HG02973 (cell line): Measurements from ENCODE around the gene MAEL.
A peak's percentile ranks its signal among the peaks of the same experiment; 100 is the strongest.

ENCODE experiments used
- ATAC-seq: cut with Tn5 transposase; IDR thresholded peaks from one replicate; pipeline ENCODE4 v1.9.1; 2021; ENCODE audit warnings: moderate library complexity; ENCODE audit not compliant: unreplicated experiment

The MAEL gene

GRCh38 chr1:166988974-166989515 lies at the start of gene MAEL:
Gene MAEL (plus strand): TSS chr1:166989280. CDS start chr1:166989353, 73 bp downstream.
- ATAC-seq: no peak

- no peak for ATAC-seq
These were observed 49.2 kb upstream of the MAEL start for GRCh38 chr1:166939741-166940375.

GRCh38 chr1:166944186-166944967 lies 44.7 kb upstream of the MAEL start:
- no peak for ATAC-seq

DNA sequence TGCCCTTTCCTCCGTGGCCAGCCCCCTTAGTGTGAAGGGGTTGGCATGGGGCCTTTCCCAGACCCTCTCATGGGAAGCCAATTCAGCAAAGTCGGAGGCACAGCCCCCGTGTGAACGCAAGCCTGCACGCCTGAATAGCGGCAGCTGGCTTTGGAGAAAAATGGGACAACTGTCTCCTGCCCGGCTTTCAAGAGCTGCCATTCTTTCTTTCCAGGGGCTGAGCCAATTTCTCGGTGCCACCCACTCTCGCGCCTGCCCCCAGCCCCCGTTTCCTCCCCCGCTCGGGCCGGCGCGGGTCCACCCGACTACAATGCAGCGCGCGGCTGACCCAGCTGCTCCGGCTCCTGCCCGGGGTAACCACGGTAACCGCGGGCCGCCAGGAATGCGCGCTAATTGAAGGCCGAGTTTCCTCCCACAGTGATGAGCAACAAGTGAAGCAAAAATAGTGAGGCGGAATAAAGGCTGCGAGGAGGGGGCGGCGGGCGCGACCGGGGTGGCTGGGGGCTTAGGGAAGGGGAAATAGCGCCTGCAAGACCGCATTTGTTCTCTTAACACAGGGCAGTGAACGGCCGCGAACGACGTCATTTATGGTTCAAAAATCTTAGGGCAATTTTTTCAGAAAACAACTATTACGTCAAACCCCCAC lies 41.6 kb upstream of the MAEL start:
- ATAC-seq: no peak

DNA sequence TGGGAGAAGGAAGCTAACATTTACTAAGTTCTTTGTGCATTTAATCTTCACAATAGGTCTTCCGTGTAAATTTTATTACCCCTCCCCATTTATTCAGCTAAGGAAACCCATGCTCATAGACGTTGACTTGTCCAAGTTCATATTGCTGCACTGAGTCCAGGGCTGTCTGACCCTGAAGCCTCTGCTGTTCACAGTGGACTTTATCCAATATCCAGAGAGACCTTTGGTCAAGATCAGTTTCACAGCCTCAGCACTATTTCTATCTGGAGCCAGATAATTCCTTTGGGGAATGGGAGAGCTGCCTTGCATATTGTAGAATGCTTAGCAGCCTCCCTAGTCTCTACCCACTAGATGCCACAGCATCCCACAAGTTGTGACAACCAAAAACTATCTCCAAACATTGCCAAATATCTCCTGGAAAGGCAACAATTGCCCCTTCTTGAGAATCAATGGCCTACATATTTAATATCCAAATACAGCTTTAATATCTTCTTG lies 40.2 kb upstream of the MAEL start:
- ATAC-seq: no peak

GRCh38 chr1:166950156-166950555 lies 38.9 kb upstream of the MAEL start:
- ATAC-seq: no peak

- ATAC-seq: no peak
These were observed 38.0 kb upstream of the MAEL start for GRCh38 chr1:166951050-166951449.

DNA sequence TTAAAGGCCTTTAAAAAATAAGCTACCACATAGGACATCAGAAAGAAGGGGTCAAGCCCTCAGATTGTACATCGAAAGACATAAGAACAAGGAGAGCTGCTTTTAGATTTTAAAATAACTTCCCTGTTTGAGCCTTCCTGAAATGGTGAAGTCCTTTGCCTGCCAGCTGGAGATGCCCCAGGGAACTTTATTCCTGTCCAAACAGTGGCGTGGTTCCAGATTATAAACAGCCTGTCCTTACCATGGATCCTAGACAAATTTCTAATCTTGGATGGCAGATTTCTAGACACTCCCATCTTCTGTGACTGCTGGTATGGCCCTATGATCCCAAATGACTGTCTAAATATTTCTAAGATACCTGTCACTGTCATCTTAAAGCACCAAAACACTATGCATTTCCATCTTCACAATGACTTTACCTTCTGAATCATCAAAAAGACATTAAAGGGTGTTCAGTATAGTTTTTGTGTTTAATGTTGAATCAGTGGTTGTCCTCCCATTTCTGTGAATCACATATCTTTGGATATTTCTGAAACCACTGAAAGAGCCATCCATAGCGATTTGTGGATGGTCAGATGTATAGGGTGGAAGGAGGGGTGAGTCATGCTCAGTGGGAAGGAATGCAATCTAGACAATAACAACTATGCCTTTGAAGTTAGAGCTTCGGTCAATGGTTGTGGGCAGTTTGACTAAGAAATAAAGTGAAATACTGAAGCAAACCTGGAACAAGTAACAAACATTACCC lies 36.9 kb upstream of the MAEL start:
- ATAC-seq: no peak

- no peak for ATAC-seq
These were observed 35.6 kb upstream of the MAEL start for GRCh38 chr1:166953491-166953890.

DNA sequence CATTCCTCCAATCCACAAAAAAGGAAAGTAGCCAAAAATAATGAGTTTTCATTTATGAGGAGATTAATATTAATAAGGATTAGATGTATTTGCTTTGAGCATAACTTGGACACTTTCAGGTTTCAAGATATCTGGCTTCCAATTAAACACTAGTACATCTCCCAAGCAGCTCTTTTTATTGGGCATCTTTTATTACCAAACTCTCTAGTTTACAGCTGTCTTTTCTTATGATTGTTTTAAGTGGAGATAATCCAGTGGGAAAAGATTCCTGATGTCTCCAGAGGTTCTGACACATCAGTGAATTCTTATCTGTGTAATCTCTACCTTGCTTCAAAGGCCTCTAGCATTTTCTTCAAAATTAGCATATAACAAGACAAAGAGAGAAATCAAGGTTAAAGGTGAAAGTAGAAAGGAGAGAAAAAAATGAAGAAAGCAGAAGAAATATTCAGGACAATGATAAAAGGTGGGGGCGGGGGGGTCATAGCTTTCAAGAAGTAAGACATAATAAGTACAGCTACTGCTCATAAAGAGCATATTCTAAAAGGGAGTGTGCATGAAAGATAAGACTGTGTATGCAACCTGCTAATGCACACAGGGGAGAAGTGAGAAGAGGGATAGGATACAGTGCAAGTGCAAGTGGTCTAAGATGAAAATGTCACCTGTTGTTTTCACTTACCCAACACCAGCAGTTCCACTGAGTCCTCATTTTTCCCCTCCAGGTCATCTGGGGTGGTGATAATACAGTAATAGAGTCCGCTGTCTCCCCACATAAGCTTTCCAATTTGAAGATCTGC lies 32.8 kb upstream of the MAEL start:
- no peak for ATAC-seq

- no peak for ATAC-seq
These were observed 32.2 kb upstream of the MAEL start for GRCh38 chr1:166956872-166957271.

DNA sequence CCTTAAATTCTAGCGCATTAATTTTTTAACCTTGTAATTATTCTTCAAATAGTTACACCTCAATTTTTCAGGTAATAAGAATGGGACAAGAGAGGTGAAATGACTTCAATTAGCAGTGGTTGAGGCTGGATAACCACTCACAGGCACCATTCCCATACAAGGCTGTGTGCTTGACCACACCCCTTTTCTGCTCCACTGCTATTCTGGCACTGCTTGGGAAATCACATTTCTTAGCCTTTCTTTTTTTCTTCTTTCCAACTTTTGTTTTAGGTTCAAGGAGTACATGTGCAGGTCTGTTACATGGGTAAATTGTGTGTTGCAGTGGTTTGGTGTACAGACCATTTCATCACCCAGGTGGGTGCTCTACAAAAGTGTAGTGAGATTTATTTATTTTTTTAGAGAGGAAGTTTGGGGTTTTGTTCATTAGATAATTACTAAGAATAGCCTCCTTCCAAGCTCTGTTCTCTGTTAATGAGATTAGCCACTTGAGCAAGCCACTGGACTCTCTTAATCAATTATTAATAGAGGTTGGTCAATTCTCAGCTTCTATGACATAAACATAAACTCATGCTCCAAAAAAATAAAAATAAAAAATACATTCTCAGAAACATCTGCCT lies 28.1 kb upstream of the MAEL start:
- ATAC-seq: no peak

- ATAC-seq: peak; percentile 80
These were observed 19.9 kb upstream of the MAEL start for GRCh38 chr1:166969074-166969677.

GRCh38 chr1:166971252-166971651 lies 17.8 kb upstream of the MAEL start:
- no peak for ATAC-seq

GRCh38 chr1:166972193-166972592 lies 16.9 kb upstream of the MAEL start:
- ATAC-seq: no peak

GRCh38 chr1:166972826-166973225 lies 16.3 kb upstream of the MAEL start:
- ATAC-seq: no peak

- no peak for ATAC-seq
These were observed 14.3 kb upstream of the MAEL start for GRCh38 chr1:166974647-166975345.

- peak; percentile 49 for ATAC-seq
These were observed 13.5 kb upstream of the MAEL start, which contains the start of gene ILDR2 for GRCh38 chr1:166975361-166976129. Gene ILDR2 (minus strand): TSS chr1:166975540. CDS start chr1:166975268, 272 bp downstream.
